Effector memory CD8-positive, alpha-beta T cell (primary cell): ENCODE data around the gene DACT3.

Experiments
- ATAC-seq: fragments of 150-1000 bp; cut with Tn5 transposase; replicated peaks from 2 replicates; pipeline ENCODE4 v1.10.0; 2021; ENCODE audit warnings: mild to moderate bottlenecking, moderate library complexity
- DNase-seq, 3 experiments: peaks; one replicate each; pipeline ENCODE4 v3.0.0; 2021
- H3K27ac Mint-ChIP-seq, 2 donors: one replicate each; pipeline ENCODE4 v1.8.0; 2022; ENCODE audit warnings: mild to moderate bottlenecking in 2 of 2, mixed read lengths in 2 of 2, moderate library complexity in 2 of 2
- H3K27me3 Mint-ChIP-seq, 2 donors: one replicate each; pipeline ENCODE4 v1.8.0; 2022; ENCODE audit warnings: mixed read lengths in 2 of 2
- H3K36me3 Mint-ChIP-seq: one replicate; pipeline ENCODE4 v1.8.0; 2022; ENCODE audit warnings: mild to moderate bottlenecking, moderate library complexity, mixed read lengths; ENCODE audit not compliant: insufficient read depth
- H3K4me1 Mint-ChIP-seq, 2 donors: one replicate each; pipeline ENCODE4 v1.8.0; 2022; ENCODE audit warnings: low read depth in 2 of 2, mixed read lengths in 2 of 2
- H3K4me3 Mint-ChIP-seq, 2 donors: one replicate each; pipeline ENCODE4 v1.8.0; 2022; ENCODE audit warnings: mild to moderate bottlenecking in 2 of 2, mixed read lengths in 2 of 2, moderate library complexity in 2 of 2
- H3K9me3 Mint-ChIP-seq, 2 donors: one replicate each; pipeline ENCODE4 v1.8.0; 2022; ENCODE audit warnings: mixed read lengths in 2 of 2

DACT3 gene

DNA sequence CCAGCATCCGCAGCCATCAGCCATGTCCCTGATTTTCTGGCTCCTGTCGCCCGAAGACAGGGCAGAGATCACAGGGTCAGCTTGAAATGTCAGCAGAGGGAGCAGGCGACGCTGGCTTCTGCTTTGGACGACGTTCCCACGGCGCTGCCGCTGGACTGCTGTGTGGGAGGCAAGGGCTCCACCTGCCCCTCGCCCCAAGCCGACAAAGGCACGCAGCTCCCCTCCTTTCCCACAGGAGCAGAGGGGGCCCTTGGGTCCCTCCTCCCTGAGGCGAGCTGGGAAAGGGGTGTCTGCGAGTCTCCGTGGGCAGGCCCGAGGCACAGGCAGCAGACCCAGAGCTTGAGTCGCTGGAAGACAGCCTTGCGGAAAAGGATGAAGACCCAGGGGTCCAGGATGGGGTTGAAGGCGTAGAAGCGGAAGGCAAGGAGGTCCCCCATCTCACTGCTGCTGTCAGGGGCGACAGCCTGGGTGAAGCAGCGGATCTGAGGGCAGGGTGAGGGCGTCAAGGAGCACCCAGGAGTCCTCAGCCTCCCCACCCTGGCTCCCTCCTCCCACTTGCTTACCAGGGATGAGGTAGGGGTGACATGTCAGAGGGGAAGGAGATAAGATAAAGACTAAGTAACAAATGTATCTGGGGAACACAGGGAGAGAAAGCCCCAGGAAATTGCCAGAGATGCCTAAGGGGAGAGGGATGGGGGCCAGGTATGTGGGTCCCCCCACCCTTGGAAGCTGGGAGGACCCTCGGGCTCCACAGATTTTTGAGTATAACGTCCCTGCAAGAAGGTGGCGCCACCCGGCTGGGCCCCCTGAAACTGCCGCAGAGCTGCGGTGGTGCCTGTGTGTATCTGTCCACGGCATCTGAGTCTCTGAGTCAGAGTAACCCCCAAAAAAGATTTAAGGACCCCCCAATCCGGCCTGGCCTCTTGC lies 39.5 kb downstream of the DACT3 start:
- DNase-seq = no peak
- no peak overlapping the region for H3K4me3 Mint-ChIP-seq
- H3K36me3 Mint-ChIP-seq = no peaks in the 10 kb centered on the region
- H3K4me1 Mint-ChIP-seq = peaks cover 4 to 7% of the 10 kb centered on the region in 2 donors
- H3K9me3 Mint-ChIP-seq = no peaks in the 10 kb centered on the region
- no peak overlapping the region for H3K27ac Mint-ChIP-seq
- peaks cover 23 to 46% of the 10 kb centered on the region in 2 donors for H3K27me3 Mint-ChIP-seq
- ATAC-seq = no peak

DNA sequence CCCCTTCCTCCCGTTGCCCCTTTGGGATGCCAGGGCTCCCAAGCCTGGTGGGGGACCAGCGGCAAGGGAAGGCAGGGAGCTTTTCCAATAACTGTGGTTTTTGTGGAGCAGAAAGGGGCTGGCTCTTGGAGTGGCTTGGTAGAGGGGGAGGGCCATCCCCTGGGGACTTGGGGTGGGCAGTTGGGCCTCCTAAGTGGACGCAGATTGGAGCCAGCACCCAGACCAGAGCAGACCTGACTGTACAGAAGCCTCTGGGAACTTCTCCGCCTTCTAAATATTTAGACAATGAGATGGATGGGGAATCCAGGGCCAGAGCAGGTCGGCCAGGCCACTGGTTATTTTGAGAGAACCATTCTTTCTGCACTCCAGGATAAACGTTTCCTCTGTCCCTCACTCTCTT lies 40.3 kb downstream of the DACT3 start:
- Mint-ChIP-seq H3K9me3 (no peaks in the 10 kb centered on the region), H3K4me1 (peaks cover 4 to 7% of the 10 kb centered on the region in 2 donors), H3K4me3 (no peak overlapping the region), H3K36me3 (no peaks in the 10 kb centered on the region), H3K27me3 (peaks cover 23 to 41% of the 10 kb centered on the region in 2 donors), H3K27ac (no peak overlapping the region)
- DNase-seq (no peak), ATAC-seq (no peak)

DNA sequence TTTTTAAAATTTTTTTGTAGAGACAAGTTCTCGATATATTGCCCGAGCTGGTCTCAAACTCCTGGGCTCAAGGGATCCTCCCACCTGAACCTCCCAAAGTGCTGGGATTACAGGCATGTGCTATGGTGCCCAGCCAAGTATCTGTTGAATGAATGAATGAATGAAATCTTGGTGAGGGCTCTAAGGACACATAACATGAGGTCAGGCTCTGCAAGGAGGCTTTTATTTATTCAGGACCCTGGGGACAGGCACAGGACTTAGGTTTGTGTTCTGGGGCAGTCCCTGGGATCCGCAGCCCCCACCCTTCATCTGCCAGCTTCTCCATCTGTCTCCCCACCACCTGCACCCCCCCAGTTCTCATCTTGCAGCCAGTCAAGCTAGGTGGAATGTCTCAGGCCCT lies 40.7 kb downstream of the DACT3 start:
- Mint-ChIP-seq H3K36me3 (no peaks in the 10 kb centered on the region), H3K4me3 (no peak overlapping the region), H3K27me3 (peaks cover 20 to 37% of the 10 kb centered on the region in 2 donors), H3K9me3 (no peaks in the 10 kb centered on the region), H3K4me1 (peaks cover 4 to 7% of the 10 kb centered on the region in 2 donors), H3K27ac (no peak overlapping the region)
- no peak for DNase-seq
- no peak for ATAC-seq

DNA sequence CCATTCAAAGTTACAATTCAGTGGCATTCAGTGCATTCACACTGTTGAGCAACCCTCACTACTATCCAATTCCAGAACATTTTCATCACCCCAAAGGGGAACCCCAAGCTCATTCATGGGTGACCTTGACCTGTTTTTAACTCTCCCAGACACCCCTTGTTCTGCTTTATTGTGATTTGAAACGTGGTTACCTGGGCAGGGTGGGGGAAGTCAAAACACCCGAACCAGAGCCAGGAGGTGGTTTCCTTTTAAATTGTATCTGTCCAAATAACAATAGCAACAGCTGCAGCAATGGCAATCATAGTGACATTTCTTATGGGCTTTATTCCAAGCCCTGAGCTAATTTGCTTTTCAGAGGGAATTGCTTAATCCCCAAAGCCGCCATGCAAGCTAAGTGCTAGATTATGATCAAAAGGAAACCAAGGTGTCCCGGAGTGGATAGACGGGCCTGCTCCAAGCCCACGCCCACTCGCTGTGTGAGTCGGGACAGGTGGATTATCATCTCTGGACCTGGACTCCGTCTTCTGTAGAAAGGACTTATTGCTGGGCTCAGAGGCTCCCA lies 42.2 kb downstream of the DACT3 start:
- DNase-seq = no peak
- peaks cover 8 to 26% of the 10 kb centered on the region in 2 donors for H3K27me3 Mint-ChIP-seq

DNA sequence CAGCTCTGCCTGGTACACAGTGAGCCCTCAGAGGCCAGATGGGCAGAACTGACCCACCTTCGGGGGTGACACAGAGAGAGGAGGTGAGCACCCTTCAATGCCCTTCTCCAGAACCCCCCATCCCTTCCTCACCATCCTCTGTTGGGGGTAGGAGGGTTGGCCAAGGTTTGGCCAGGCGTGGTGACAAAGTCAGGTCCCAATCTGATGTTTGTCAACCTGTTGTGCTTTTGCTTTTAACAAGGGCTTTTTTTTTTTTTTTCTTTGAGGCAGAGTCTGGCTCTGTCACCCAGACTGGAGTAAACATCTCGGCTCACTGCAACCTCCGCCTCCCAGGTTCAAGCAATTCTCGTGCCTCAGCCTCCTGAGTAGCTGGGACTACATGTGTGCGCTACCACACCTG lies 43.4 kb downstream of the DACT3 start:
- DNase-seq = no peak
- no peak for ATAC-seq
- no peaks in the 10 kb centered on the region for H3K36me3 Mint-ChIP-seq
- no peaks in the 10 kb centered on the region for H3K9me3 Mint-ChIP-seq
- peaks cover 8 to 26% of the 10 kb centered on the region in 2 donors for H3K27me3 Mint-ChIP-seq
- no peak overlapping the region for H3K27ac Mint-ChIP-seq
- H3K4me1 Mint-ChIP-seq = peaks cover 10 to 15% of the 10 kb centered on the region in 2 donors
- H3K4me3 Mint-ChIP-seq = no peak overlapping the region

More for the DNA sequence above, 42.2 kb downstream of the DACT3 start:
- H3K4me3 Mint-ChIP-seq = no peak overlapping the region
- no peak overlapping the region for H3K27ac Mint-ChIP-seq
- H3K4me1 Mint-ChIP-seq = peaks cover 9 to 13% of the 10 kb centered on the region in 2 donors
- H3K36me3 Mint-ChIP-seq = no peaks in the 10 kb centered on the region
- H3K9me3 Mint-ChIP-seq = no peaks in the 10 kb centered on the region
- ATAC-seq = peak; percentile 44

DNA sequence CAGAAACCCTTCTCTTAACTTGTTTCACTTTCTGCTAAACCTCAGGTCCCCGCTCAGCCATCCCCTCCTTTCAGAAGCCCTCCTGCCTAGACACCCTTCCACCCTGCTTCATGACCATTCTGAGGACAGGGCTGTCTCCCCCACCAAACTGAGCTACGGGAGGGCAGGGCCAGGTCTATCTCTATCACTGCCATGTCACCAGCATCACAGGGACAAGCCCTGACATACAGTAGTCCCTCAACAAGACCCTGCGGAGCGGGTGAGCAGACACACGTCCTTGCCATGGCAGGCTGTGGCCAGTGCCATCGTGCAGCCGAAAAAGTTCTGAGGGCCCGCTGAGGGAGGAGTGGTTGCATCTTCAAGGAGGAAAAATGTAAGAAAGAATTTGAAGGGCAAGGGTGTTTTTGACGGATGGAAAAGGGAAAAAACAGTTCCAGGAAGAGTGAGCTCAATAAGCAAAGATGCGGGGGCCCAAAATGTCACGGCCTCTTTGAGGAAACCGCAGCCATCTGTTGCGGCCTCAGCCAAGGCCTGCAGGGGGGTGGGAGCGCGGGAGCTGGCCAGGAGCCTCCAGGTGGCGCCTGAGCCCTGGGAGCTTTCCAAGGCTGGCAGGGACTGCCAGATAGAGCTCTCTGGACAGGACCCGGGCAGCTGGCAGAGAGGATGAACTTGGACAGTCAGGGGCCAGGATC lies 44.2 kb downstream of the DACT3 start:
- Mint-ChIP-seq H3K27me3 (peaks cover 7 to 19% of the 10 kb centered on the region in 2 donors), H3K27ac (peak overlapping the region in 1 of 2 donors; percentile 5), H3K36me3 (no peaks in the 10 kb centered on the region), H3K9me3 (no peaks in the 10 kb centered on the region), H3K4me1 (peaks cover 18 to 23% of the 10 kb centered on the region in 2 donors), H3K4me3 (no peak overlapping the region)
- DNase-seq (no peak), ATAC-seq (no peak)

DNA sequence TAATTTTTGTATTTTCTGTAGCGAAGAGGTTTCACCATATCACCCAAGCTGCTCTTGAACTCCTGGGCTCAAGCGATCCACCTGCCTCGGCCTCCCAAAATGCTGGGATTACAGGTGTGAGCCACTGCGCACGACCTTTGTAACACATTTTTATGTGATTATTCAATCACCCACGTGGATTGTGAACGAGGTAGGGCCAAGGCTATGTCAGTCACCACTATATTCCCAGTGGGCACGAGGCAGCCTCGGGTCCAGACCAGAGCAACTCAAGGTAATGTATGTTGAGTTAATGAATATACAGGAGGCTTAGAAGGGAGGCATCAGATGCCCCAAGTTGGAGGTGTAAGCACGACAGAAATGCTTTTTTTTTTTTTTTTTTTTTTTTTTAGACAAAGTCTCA lies 45.0 kb downstream of the DACT3 start:
- DNase-seq (no peak), ATAC-seq (no peak)
- H3K4me3 Mint-ChIP-seq = no peak overlapping the region
- H3K27me3 Mint-ChIP-seq = peaks cover 0 to 11% of the 10 kb centered on the region in 2 donors
- peaks cover 26 to 31% of the 10 kb centered on the region in 2 donors for H3K4me1 Mint-ChIP-seq
- no peaks in the 10 kb centered on the region for H3K36me3 Mint-ChIP-seq
- H3K27ac Mint-ChIP-seq = no peak overlapping the region
- H3K9me3 Mint-ChIP-seq = no peaks in the 10 kb centered on the region

DNA sequence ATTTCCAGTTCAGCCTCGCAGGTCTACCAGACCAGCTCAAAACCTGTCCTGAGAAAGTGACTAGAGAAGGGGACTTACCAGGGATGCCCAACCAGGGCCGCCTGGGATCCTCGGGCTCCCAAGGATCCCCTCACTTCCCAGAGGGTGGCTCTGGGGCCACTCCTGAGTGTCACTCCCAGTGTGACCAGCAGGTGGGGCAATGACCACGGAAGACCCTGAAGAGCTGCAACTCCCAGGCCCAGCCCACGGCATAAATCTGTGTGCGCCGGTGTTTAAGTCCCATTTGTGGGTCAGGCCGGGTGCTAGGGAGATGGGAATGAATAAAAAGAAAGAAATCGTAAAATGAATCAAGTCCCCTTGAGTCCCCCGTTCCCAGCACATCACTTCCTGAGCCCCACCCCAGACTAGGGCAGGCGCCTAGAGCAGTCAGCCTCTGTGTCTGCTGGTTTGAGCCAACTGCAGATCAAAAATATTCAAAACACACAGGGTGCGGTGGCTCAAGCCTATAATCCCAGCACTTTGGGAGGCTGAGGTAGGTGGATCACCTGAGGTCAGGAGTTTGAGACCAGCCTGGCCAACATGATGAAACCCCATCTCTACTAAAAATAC lies 46.8 kb downstream of the DACT3 start:
- DNase-seq = peak; percentile 75 to 80 (median 78)
- ATAC-seq = peak; percentile 72
- peak overlapping the region in 1 of 2 donors; percentile 14 for H3K4me3 Mint-ChIP-seq
- H3K36me3 Mint-ChIP-seq = peaks cover 14% of the 10 kb centered on the region
- H3K27me3 Mint-ChIP-seq = peaks cover 0 to 10% of the 10 kb centered on the region in 2 donors
- H3K9me3 Mint-ChIP-seq = no peaks in the 10 kb centered on the region
- H3K27ac Mint-ChIP-seq = peak overlapping the region in 1 of 2 donors; percentile 59
- H3K4me1 Mint-ChIP-seq = peaks cover 33 to 34% of the 10 kb centered on the region in 2 donors

DNA sequence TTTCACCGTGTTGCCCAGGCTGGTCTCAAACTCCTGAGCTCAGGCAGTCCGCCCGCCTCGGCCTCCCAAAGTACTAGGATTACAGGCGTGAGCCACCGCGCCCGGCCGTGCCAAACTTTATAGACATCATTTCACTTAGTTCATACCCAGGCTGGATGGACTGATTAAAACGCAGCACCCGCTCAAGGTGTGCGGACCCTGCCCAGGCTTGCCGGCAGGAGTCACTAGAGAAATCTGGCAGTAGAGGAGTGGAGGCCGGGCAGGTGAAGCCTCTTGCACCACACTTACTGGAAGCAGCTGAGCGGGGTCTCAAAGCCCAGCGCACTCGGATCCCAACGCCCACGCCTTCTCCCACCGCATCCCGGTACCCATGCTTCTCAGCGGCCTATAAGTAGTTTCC lies 47.5 kb downstream of the DACT3 start:
- H3K27me3 Mint-ChIP-seq = peaks cover 0 to 10% of the 10 kb centered on the region in 2 donors
- DNase-seq (no peak), ATAC-seq (no peak)
- peak overlapping the region in 1 of 2 donors; percentile 59 for H3K27ac Mint-ChIP-seq
- peaks cover 19% of the 10 kb centered on the region for H3K36me3 Mint-ChIP-seq
- no peaks in the 10 kb centered on the region for H3K9me3 Mint-ChIP-seq
- H3K4me3 Mint-ChIP-seq = no peak overlapping the region
- H3K4me1 Mint-ChIP-seq = peaks cover 36 to 37% of the 10 kb centered on the region in 2 donors

DNA sequence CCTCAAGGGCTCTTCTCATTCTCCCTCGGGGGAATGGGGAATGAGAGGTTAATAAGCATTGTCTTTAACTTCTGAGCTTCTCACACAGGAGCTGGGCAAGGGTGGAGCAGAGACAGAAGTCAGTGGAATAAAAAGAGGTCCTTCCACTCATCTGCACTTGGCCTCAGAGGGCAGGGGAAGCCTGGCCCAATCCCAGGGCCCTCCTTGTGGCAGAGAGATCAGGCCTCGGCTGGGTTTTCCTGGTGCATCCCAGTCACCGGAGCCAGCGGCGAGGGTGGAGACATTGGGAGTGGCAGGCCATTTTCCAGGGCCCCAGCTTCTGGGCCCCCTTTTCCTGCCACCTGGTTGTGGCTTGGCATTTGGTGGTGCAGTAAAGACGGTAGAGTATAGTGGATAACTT lies 49.2 kb downstream of the DACT3 start:
- H3K27ac Mint-ChIP-seq = peak overlapping the region; percentile 85 to 89
- ATAC-seq = no peak

DNA sequence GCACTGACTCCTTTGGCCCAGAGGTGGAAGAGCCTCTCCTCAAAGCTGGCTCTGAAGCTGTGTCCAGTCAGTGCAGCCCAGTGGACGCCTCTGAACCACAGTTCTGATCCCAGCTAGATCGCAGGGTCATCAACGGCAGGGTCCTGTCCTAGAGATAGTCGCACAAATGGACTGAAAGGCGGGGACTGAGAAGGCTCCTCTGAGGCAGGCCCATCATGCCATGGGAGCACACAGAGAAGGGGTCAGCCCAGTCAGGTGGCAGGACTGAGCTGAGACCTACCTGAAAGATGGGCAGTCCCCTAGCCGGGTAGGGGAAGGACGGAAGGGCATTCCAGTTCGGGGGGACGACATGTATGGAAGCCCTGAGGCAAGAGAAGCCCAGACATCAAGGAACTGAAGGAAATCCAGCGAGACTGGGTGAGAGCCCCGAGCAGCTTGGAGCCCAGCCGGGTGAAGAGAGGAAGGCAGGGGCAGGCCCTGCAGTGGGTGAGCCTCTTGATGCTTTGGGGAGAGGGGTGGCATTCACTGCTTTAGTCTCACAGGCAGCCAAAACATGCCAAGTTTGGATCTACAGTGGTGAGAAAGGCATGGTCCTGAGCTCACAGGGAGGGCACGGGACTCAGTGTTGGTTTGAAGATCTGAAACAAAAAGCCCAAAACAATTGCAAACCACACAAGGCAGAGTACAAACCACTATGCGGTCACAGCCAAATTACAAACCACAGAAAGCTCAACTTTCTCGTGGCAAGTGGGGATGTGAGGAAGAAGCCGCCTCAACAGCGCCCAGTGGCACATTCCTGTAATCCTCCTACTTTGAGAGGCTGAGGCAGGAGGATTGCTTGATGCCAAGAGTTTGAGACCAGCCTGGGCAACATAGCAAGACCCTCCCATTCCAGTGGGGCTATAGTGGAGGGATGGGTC lies 49.9 kb downstream of the DACT3 start:
- peaks cover 36% of the 10 kb centered on the region in 2 donors for H3K4me1 Mint-ChIP-seq
- H3K4me3 Mint-ChIP-seq = peak overlapping the region; percentile 40 to 71
- ATAC-seq (peak; percentile 35), DNase-seq (no peak)
- H3K9me3 Mint-ChIP-seq = no peaks in the 10 kb centered on the region
- H3K36me3 Mint-ChIP-seq = peaks cover 32% of the 10 kb centered on the region
- H3K27ac Mint-ChIP-seq = peak overlapping the region; percentile 85 to 89
- H3K27me3 Mint-ChIP-seq = no peaks in the 10 kb centered on the region

More for the DNA sequence above, 49.2 kb downstream of the DACT3 start:
- H3K36me3 Mint-ChIP-seq = peaks cover 31% of the 10 kb centered on the region
- no peak for DNase-seq
- peak overlapping the region; percentile 40 to 71 for H3K4me3 Mint-ChIP-seq
- peaks cover 0 to 6% of the 10 kb centered on the region in 2 donors for H3K27me3 Mint-ChIP-seq
- H3K4me1 Mint-ChIP-seq = peaks cover 35 to 37% of the 10 kb centered on the region in 2 donors
- no peaks in the 10 kb centered on the region for H3K9me3 Mint-ChIP-seq

DNA sequence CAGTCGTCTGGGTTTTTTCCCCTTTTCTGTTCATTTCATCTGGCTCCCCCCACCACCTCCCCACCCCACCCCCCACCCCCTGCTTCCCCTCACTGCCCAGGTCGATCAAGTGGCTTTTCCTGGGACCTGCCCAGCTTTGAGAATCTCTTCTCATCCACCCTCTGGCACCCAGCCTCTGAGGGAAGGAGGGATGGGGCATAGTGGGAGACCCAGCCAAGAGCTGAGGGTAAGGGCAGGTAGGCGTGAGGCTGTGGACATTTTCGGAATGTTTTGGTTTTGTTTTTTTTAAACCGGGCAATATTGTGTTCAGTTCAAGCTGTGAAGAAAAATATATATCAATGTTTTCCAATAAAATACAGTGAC lies 50.6 kb downstream of the DACT3 start:
- ATAC-seq (no peak), DNase-seq (no peak)
- Mint-ChIP-seq H3K4me3 (peak overlapping the region in 1 of 2 donors; percentile 40), H3K27ac (peak overlapping the region in 1 of 2 donors; percentile 85), H3K4me1 (peaks cover 36 to 37% of the 10 kb centered on the region in 2 donors), H3K9me3 (no peaks in the 10 kb centered on the region), H3K27me3 (no peaks in the 10 kb centered on the region), H3K36me3 (peaks cover 37% of the 10 kb centered on the region)
